H54 (cell line): ENCODE data around the gene C1QTNF8.
"Not testable (repeated sequence)": the region's sequence is repeated elsewhere in the genome, so short reads cannot be mapped to it uniquely, and the experiment has no call there.

Experiments used
- DNase-seq: peaks from one replicate; pipeline ENCODE4 v3.0.0; 2011; ENCODE audit warnings: low spot score, mixed read lengths; ENCODE audit not compliant: insufficient read length
- FAIRE-seq: peaks from 3 replicates; lab custom pipeline; 2011; peaks lifted over from hg19 to GRCh38; lab: Jason Lieb, UNC
- POLR2A ChIP-seq: IDR thresholded peaks from 2 replicates; pipeline ENCODE4 v1.6.1; 2011; ENCODE audit warnings: low read depth, mild to moderate bottlenecking, low read length

The C1QTNF8 gene

DNA sequence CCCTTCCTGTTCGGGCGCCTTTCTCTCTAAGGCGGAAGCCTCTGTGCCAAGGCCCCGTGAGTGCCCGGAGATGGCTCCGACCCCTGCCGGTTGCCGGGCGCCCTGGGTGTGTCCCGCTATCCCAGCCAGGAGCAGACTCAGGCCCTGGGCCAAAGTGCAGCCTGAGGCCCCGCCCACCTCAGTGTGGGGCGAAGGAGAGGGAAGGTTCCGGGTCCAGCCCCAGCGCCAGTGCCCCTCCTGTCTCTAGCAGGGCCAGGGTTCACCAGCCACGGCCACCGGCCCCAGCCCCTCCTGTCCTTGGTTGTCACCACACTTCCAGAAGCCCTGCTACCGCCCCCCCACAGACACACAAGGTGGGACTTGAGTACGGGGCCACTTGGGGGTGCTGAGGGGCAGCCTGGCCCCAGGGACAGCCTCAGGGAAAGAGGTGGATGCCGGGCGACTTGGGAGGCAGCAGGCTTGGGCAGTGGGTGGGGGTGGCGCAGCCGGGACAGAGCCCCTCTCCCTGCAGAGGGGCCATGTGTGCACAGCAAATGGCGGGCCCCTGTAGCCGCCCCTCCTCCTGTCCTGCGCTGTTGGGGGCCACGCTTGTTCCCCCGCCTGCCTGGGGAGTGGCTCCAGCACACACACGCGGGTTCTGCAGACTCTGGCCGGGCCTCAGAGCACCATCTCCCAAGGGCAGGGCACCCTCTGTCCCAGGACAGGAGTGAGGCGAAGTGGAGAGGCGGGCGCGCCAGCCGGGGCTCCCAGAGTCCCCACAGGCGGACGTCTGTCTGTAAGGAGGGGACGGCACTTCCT lies 6.0 kb downstream of the C1QTNF8 start:
- TF ChIP-seq POLR2A: no peak
- FAIRE-seq: no peak
- DNase-seq: no peak

DNA sequence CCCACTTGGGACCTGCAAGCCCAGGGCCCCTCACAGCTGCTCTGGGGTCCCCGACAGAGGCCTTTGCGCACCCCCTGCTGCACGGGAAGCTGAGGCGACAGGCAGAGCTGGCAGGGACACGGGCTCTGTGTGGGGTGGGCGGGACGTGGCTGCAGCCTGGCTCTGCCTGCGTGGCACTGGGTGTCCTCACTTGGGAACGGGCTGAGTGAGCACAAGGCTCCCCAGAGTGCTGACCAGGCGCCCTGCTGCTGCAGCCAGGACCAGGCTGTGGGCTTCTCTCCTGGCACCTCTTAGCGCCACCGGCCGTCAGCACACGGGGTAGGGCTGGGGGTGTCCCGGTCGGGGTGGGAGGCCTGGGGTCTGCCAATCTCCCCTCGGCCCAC lies 6.6 kb downstream of the C1QTNF8 start:
- TF ChIP-seq POLR2A: no peak
- FAIRE-seq (no peak), DNase-seq (no peak)

DNA sequence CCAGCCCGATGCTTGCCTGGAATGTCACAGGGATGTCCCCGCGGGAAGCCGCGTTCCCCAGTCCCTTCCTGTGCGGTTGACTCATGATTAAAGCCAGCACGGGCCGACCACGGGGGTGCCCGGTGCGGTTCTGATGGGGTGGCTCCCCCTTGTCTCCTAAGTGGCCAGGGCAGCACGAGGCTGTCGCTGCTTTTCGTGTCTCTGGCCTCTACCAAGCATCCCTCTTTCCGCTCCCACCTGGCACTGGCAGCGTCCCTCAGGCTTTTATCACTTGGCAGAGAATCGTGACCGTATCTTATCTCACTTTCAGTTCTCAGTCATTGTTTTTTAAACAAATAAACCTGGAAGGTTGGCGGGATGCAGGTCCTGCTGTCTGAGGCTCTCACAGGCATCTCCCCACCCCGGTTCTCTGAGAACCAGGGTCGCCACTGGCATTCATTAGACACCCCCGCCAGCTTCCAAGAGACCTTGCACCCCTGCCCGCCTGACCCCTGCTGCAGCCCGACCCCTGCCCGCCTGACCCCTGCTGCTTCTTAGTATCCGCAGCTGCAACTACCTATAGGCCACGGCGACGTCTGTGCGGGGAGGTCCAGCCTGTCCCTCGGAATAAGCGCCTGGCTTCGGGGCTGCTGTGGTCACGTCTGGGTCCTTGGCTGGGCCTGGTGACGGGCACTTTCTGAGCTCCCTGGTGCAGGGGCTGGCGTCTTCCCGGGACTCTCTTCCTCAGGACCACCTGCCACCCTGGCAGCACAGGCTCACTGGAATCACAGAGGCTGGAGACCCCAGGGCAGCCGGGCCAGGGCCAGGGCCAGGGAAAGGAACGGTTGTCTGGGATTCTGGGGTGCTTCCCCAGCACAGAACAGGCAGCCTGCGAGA lies 7.5 kb downstream of the C1QTNF8 start:
- FAIRE-seq (no peak), DNase-seq (no peak)
- TF ChIP-seq POLR2A: no peak

DNA sequence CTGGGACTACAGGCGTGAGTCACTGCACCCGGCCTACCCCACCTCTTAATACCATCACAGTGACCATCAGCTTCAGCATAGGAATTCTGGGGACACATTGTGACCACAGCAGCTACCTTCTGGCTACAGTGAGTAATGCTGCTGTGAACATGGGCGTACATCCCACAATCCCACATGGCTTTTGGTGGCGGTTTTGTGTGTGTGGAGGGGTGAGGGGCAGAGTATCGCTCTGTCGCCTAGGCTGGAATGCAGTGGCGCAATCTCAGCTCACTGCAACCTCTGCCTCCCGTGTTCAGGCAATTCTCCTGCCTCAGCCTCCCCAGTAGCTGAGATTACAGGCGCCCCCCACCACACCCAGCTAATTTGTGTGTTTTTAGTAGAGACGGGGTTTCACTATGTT lies 9.6 kb downstream of the C1QTNF8 start:
- FAIRE-seq, DNase-seq: not testable (repeated sequence)

DNA sequence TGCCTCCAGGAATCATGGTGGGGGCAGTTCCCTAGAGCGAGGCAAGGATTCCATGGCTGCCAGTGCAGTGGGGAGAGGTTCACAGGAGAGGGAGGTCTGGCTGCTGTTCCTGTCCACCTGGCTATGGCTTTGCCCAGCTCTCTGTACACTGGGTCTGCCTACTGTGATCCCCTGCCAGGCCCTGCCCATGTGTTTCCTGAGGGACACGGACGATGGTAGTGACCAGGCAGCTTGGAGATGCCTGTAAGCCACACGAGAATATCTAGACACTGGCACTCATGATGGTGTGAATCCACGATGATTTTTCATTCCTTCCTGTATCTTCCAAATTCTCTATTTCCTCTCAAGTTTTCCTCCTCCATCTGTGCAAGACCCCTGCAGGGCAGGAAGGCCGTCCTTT lies 11.1 kb downstream of the C1QTNF8 start:
- FAIRE-seq (no peak), DNase-seq (no peak)
- no peak for TF ChIP-seq POLR2A

DNA sequence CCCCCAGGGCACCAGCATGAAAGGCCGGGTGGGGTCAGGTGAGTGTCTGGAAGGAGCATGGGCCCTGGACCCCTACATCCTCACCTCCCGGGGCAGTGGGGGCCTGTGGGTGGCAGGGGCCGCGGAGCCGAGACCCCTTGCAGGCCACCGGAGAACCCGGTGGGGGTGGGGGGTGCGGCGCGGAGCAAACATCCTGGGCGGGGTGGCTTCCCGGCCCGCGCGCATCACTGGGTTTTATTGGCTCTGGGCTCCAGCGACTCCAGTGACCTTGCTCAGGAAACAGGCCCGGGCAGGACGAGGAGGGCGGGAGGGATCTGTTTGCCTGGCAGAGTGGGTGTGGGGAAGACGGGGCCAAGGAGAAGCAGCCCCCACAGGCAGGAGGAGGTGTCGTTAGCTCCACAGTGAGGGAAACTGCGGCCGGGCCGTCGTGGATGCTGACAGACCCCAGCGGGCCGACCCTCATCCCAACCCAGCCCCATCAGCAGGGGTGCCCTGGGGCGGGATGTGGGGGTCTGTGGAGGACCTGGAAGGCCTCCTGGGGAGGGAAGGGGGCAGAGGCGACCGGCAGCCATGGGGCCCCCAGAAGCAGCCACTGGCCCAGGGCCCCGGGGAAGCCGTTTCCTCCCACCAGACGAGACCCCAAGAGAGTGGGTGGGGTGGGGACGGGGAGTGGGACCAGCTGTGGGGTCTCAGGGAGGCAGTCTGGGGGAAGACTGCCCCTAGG lies 12.9 kb downstream of the C1QTNF8 start:
- no peak for TF ChIP-seq POLR2A
- no peak for DNase-seq
- no peak for FAIRE-seq

DNA sequence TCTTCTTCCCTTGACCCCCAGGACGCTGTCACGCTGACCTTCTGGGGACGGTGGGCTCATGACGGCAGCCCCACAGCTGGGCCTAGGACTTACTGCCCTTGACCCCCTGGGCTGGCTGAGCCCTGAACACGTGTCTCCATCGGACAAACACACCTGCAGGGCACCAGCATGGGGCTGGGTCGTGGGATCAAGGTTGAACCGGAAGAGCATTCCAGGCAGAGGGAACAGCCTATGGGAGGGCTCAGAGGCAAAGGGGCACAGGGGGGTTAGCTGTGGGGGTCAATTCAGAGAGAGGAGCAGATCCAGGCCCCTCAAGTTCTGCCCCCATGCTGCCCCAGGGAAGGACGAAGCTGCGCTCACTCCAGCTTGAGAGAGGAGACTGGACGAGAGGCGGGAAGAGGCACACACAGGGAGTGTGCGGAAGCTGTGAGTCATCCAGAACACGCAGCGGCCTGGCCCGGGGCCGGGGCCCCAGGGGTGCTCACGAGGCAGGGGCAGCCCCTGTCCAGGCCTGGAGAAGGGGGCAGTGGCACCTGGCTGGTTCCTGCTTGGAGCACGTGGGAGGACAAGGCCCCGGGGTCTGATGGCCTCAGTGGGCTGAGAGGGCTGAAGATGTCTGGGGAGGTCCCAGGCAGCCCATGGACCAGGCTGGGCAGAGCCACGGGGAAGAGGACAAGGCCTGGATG lies 13.6 kb downstream of the C1QTNF8 start:
- DNase-seq: no peak
- TF ChIP-seq POLR2A: no peak
- FAIRE-seq: no peak

DNA sequence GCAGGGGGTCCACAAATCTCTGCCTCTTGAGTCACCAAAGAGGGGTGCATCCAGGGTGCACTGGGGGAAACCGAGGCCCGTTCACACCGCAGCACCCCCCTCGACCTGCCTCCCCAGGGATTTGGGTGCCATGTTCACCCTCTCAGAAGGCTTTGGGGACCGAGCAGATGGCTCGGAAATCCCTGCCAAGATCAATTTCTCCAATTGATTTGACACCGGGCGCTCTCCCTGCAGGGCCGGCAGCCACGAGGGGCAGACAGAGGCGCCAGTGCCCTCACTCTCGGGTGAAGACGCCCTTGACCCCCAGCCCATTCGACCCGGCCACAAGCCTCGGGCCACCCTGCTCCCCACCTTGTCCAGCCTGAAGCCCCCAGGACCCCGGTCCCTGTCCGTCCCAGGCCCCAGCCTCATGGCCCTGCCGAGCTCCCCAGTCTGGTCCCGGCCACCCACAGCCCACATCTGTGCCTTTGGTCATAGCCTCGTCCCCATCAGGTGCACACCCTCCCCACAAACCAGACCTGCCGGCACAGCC lies 14.2 kb downstream of the C1QTNF8 start:
- DNase-seq (no peak), FAIRE-seq (no peak)
- no peak for TF ChIP-seq POLR2A

DNA sequence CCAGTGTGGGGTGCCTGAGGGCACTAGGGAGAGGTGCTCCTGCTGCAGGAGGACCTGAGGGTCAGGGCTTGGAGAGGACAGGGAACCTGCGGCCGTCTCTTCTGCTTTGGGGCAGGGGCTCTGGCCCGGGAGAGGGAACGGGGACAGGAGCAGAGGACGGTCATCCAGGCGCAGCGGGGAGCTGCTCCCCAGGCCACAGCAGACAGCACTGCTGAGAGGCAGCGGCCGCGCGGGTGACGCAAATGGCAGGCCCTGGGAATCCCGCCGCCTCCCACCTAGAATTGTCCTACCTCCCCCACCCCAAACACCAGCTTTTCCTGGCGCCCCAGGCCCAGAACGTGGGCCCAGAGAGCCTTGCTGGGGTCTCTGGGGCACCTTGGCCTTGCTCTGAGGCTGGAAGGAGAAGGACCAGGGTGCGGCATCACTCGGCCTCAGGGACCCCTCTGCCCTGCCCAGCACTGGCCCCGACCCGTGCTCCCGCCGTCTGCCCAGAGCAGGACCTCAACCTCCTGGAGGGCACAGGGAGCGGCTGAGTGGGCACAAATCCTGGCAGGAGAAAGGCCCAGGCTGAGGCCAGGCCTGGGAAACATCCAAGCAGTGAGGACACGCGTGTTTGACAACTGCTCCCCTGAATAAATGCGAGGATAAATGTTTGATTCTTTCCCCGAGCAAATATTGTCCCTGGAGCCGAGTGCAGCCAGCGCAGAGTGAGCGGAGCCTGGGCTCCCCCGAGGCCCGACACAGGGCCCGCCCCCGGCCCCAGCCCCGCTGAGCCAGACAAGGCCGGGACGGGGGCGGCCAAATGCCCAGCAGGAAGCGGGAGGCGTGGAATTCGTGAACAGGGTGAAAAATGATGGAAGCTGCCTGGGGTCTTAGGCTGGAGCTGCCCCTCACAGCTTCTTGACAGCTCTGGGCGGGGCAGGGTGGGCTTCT lies 15.0 kb downstream of the C1QTNF8 start:
- DNase-seq: no peak
- FAIRE-seq: no peak
- no peak for TF ChIP-seq POLR2A

DNA sequence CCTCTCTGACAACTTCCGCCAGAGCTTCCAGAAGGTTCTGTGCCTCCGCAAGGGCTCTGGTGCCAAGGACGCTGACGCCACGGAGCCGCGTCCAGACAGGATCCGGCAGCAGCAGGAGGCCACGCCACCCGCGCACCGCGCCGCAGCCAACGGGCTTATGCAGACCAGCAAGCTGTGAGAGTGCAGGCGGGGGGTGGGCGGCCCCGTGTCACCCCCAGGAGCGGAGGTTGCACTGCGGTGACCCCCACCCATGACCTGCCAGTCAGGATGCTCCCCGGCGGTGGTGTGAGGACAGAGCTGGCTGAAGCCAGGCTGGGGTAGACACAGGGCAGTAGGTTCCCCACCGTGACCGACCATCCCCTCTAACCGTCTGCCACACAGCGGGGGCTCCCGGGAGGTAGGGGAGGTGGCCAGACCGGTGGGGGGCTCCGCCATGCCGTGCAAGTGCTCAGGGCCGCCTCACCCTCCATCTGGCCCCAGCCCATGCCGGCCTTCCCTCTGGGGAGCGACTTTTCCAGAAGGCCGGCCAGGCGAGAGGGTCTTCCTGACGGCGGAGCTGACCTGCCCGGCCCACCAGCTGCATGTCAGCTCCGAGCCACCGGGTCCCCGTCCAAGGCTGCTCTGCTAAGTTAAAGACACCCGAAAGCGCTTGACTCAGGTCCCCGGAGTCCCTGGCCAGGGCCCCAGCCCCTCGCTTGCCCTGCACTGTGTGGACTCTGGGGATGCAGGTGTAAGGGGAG lies 16.1 kb downstream of the C1QTNF8 start:
- FAIRE-seq (no peak), DNase-seq (no peak)

DNA sequence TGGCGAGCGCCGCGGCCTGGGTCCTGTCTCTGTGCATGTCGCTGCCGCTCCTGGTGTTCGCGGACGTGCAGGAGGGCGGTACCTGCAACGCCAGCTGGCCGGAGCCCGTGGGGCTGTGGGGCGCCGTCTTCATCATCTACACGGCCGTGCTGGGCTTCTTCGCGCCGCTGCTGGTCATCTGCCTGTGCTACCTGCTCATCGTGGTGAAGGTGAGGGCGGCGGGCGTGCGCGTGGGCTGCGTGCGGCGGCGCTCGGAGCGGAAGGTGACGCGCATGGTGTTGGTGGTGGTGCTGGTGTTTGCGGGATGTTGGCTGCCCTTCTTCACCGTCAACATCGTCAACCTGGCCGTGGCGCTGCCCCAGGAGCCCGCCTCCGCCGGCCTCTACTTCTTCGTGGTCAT lies 16.7 kb downstream of the C1QTNF8 start:
- FAIRE-seq: no peak
- no peak for TF ChIP-seq POLR2A
- no peak for DNase-seq

More for the DNA sequence above, 16.1 kb downstream of the C1QTNF8 start:
- TF ChIP-seq POLR2A: no peak

DNA sequence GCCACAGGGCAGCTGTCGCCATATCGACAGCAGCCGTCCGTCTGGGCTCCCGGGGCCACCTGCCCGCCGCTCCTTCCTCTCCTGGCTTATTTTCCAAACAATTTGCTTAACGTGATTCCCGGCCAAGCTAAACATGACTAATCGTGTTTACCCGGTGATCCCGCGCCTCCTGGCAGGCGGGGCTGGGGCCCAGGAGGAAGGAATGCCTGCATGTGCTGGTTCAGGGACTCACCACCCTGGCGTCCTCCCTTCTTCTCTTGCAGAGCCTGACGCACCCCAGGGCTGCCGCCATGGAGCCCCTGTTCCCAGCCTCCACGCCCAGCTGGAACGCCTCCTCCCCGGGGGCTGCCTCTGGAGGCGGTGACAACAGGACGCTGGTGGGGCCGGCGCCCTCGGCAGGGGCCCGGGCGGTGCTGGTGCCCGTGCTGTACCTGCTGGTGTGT lies 17.4 kb downstream of the C1QTNF8 start:
- DNase-seq: peak; percentile 100
- no peak for TF ChIP-seq POLR2A
- peak; percentile 89 for FAIRE-seq
